BLaER1 treated with 17β-estradiol and CSF1 and Interleukin-3, amounts not matched to agents 10 nM and 100 nM (cell line): ENCODE measurements around the gene SENP7.
A peak's percentile ranks its signal among the peaks of the same experiment; 100 is the strongest.
"Not testable (repeated sequence)": the region's sequence is repeated elsewhere in the genome, so short reads cannot be mapped to it uniquely, and the experiment has no call there.

Source experiments
- H3K27ac ChIP-seq, 11 experiments: shearing (Covaris generic); formaldehyde crosslinking; 2 replicates each; pipeline ENCODE4 v1.8.1; 2022
- H3K27me3 ChIP-seq, 11 experiments: shearing (Covaris generic); formaldehyde crosslinking; 2 replicates each; pipeline ENCODE4 v1.8.1; 2022
- H3K36me3 ChIP-seq, 11 experiments: shearing (Covaris generic); formaldehyde crosslinking; 2 replicates each; pipeline ENCODE4 v1.8.1; 2022
- H3K4me1 ChIP-seq, 10 experiments: shearing (Covaris generic); formaldehyde crosslinking; 2 replicates each; pipeline ENCODE4 v1.8.1; 2022
- H3K4me2 ChIP-seq, 11 experiments: shearing (Covaris generic); formaldehyde crosslinking; 2 replicates each; pipeline ENCODE4 v1.8.1; 2022
- H3K4me3 ChIP-seq, 10 experiments: shearing (Covaris generic); formaldehyde crosslinking; 2 replicates each; pipeline ENCODE4 v1.8.1; 2022
- H3K9ac ChIP-seq, 11 experiments: shearing (Covaris generic); formaldehyde crosslinking; 2 replicates each; pipeline ENCODE4 v1.8.1; 2022
- H3K9me3 ChIP-seq, 11 experiments: shearing (Covaris generic); formaldehyde crosslinking; replicated peaks in 1 of 11; 2 replicates each; pipeline ENCODE4 v1.8.1; 2022
- H4K20me1 ChIP-seq, 11 experiments: shearing (Covaris generic); formaldehyde crosslinking; 2 replicates each; pipeline ENCODE4 v1.8.1; 2022
- Cebpa-rat ChIP-seq, 11 experiments: shearing (Covaris generic); IDR thresholded peaks; 2 replicates each; pipeline ENCODE4 v1.8.1; 2022

Gene SENP7

GRCh38 chr3:101512646-101513418 is at the start of gene SENP7:
TSS of gene SENP7 (minus strand) at chr3:101513212. CDS start at chr3:101513130, 82 bp downstream.
- peaks cover 8 to 27% (median 24%) of the 10 kb centered on the region in 10 experiments for H3K4me1 ChIP-seq
- peak within 1 kb of the TSS; percentile 85 to 99 (median 94) for H3K27ac ChIP-seq
- TF ChIP-seq Cebpa-rat (IDR thresholded peaks at IDR 0.05): peak; percentile 63 to 91 (median 74); a peak in 18 of 22 replicates
- no peaks in the 10 kb centered on the region for H3K9me3 ChIP-seq
- peaks cover 0 to 6% (median 1%) of the 10 kb centered on the region in 11 experiments; a peak in 7 of 22 replicates for H3K36me3 ChIP-seq
- H3K27me3 ChIP-seq: no peaks in the 10 kb centered on the region
- peak within 1 kb of the TSS; percentile 68 to 90 (median 82) for H3K4me3 ChIP-seq
- H3K4me2 ChIP-seq: peak within 1 kb of the TSS; percentile 74 to 93 (median 87)
- H4K20me1 ChIP-seq: no peaks in the 10 kb centered on the region
- H3K9ac ChIP-seq: peak within 1 kb of the TSS; percentile 85 to 97 (median 89)

- peak within 1 kb of the TSS; percentile 85 to 91 (median 87) for H3K27ac ChIP-seq
- H3K36me3 ChIP-seq: peaks cover 18 to 41% (median 37%) of the 10 kb centered on the region in 11 experiments
- peaks cover 15 to 47% (median 44%) of the 10 kb centered on the region in 11 experiments; a peak in 21 of 22 replicates for H4K20me1 ChIP-seq
- no peaks in the 10 kb centered on the region for H3K9me3 ChIP-seq
- H3K9ac ChIP-seq: peak within 1 kb of the TSS; percentile 82 to 93 (median 89)
- peak within 1 kb of the TSS; percentile 72 to 99 (median 91) for H3K4me2 ChIP-seq
- H3K27me3 ChIP-seq: no peaks in the 10 kb centered on the region
- TF ChIP-seq Cebpa-rat (IDR thresholded peaks at IDR 0.05): no peak
- H3K4me1 ChIP-seq: peaks cover 12 to 41% (median 28%) of the 10 kb centered on the region in 10 experiments
- peak within 1 kb of the TSS; percentile 77 to 93 (median 83) for H3K4me3 ChIP-seq
Measured at GRCh38 chr3:101561630-101562328, 48.8 kb upstream of the SENP7 start, which contains the start of gene TRMT10C. TSS of gene TRMT10C (plus strand) at chr3:101561868. CDS start at chr3:101564782, 2,914 bp downstream.

- no peak for TF ChIP-seq Cebpa-rat (IDR thresholded peaks at IDR 0.05)
- H3K27ac ChIP-seq: no peak overlapping the region
- H3K9ac ChIP-seq: no peak overlapping the region
- H3K27me3 ChIP-seq: no peaks in the 10 kb centered on the region
- H3K4me2 ChIP-seq: no peak overlapping the region
- no peaks in the 10 kb centered on the region for H3K4me1 ChIP-seq
- no peak overlapping the region for H3K4me3 ChIP-seq
- no peaks in the 10 kb centered on the region for H4K20me1 ChIP-seq
- H3K36me3 ChIP-seq: no peaks in the 10 kb centered on the region
- H3K9me3 ChIP-seq: peaks cover 8 to 21% (median 10%) of the 10 kb centered on the region in 11 experiments; a peak in 19 of 22 replicates
Measured at GRCh38 chr3:101556064-101556463, 43.1 kb upstream of the SENP7 start.

GRCh38 chr3:101553381-101553780 is 40.4 kb upstream of the SENP7 start:
- H3K27me3 ChIP-seq, H3K4me3 ChIP-seq: not testable (repeated sequence)

GRCh38 chr3:101551359-101552081 is 38.5 kb upstream of the SENP7 start:
- Histone ChIP-seq H3K9me3 (peaks cover 11 to 33% (median 18%) of the 10 kb centered on the region in 11 experiments; a peak in 19 of 22 replicates), H3K4me1 (peaks cover 0 to 12% (median 5%) of the 10 kb centered on the region in 10 experiments; a peak in 8 of 20 replicates)
- H3K27ac ChIP-seq, H3K9ac ChIP-seq, H3K4me2 ChIP-seq, H3K4me3 ChIP-seq, H3K36me3 ChIP-seq, H3K27me3 ChIP-seq, H4K20me1 ChIP-seq: not testable (repeated sequence)

More at GRCh38 chr3:101553381-101553780, 40.4 kb upstream of the SENP7 start:
- not testable (repeated sequence) for H4K20me1 ChIP-seq, H3K36me3 ChIP-seq, H3K4me2 ChIP-seq, H3K9ac ChIP-seq, H3K27ac ChIP-seq
- Histone ChIP-seq H3K4me1 (peaks cover 0 to 12% (median 5%) of the 10 kb centered on the region in 10 experiments; a peak in 8 of 20 replicates), H3K9me3 (peaks cover 11 to 33% (median 18%) of the 10 kb centered on the region in 11 experiments; a peak in 19 of 22 replicates)

- no peaks in the 10 kb centered on the region for H3K36me3 ChIP-seq
- no peaks in the 10 kb centered on the region for H4K20me1 ChIP-seq
- H3K4me1 ChIP-seq: peaks cover 0 to 12% (median 5%) of the 10 kb centered on the region in 10 experiments; a peak in 8 of 20 replicates
- no peak for TF ChIP-seq Cebpa-rat (IDR thresholded peaks at IDR 0.05)
- H3K9ac ChIP-seq: no peak overlapping the region
- no peak overlapping the region for H3K27ac ChIP-seq
- peak overlapping the region in 5 of 11 experiments; percentile 15 to 42 (median 30); a peak in 9 of 22 replicates for H3K4me2 ChIP-seq
- H3K27me3 ChIP-seq: no peaks in the 10 kb centered on the region
- H3K4me3 ChIP-seq: no peak overlapping the region
- H3K9me3 ChIP-seq: peaks cover 11 to 33% (median 18%) of the 10 kb centered on the region in 11 experiments; a peak in 19 of 22 replicates
Measured at GRCh38 chr3:101549473-101549872, 36.5 kb upstream of the SENP7 start.

GRCh38 chr3:101548527-101549105 is 35.6 kb upstream of the SENP7 start:
- H3K4me1 ChIP-seq: peaks cover 0 to 12% (median 5%) of the 10 kb centered on the region in 10 experiments; a peak in 8 of 20 replicates
- H3K36me3 ChIP-seq: no peaks in the 10 kb centered on the region
- H3K9me3 ChIP-seq: peaks cover 11 to 33% (median 16%) of the 10 kb centered on the region in 11 experiments; a peak in 19 of 22 replicates
- H3K4me3 ChIP-seq: no peak overlapping the region
- H4K20me1 ChIP-seq: no peaks in the 10 kb centered on the region
- H3K4me2 ChIP-seq: peak overlapping the region in 5 of 11 experiments; percentile 7 to 42 (median 27); a peak in 6 of 22 replicates
- no peak for TF ChIP-seq Cebpa-rat (IDR thresholded peaks at IDR 0.05)
- H3K9ac ChIP-seq: no peak overlapping the region
- H3K27ac ChIP-seq: no peak overlapping the region
- no peaks in the 10 kb centered on the region for H3K27me3 ChIP-seq

- H3K27me3 ChIP-seq: no peaks in the 10 kb centered on the region
- no peak overlapping the region for H3K4me3 ChIP-seq
- H3K4me2 ChIP-seq: no peak overlapping the region
- no peaks in the 10 kb centered on the region for H4K20me1 ChIP-seq
- H3K4me1 ChIP-seq: peaks cover 0 to 8% (median 4%) of the 10 kb centered on the region in 10 experiments; a peak in 8 of 20 replicates
- no peak overlapping the region for H3K27ac ChIP-seq
- H3K9ac ChIP-seq: no peak overlapping the region
- peaks cover 0 to 5% (median 0%) of the 10 kb centered on the region in 11 experiments; a peak in 1 of 22 replicates for H3K9me3 ChIP-seq
- TF ChIP-seq Cebpa-rat (IDR thresholded peaks at IDR 0.05): no peak
- no peaks in the 10 kb centered on the region for H3K36me3 ChIP-seq
Measured at GRCh38 chr3:101544161-101544850, 31.3 kb upstream of the SENP7 start.
